Sigmoid colon (tissue), 7 donors: ENCODE data around the gene RAB3B. TPM values are rescaled to one million over a fixed set of nuclear protein-coding genes. Genes with fewer than 3 reads are reported as not detected.

ENCODE experiments used
- DNase-seq: peaks from one replicate; pipeline ENCODE4 v3.0.0-alpha.2; 2019
- H3K27ac ChIP-seq, 4 donors: fragments of 200-600 bp; sonication (generic); one replicate each; pipeline ENCODE4 v1.5.1; 2016 to 2019; ENCODE audit warnings: mild to moderate bottlenecking in 1 of 4
- H3K27me3 ChIP-seq, 3 donors: fragments of 200-600 bp; sonication (generic); one replicate each; pipeline ENCODE4 v1.5.1; 2019; ENCODE audit warnings: mild to moderate bottlenecking in 1 of 3
- H3K36me3 ChIP-seq, 4 donors: fragments of 200-600 bp; sonication (generic); one replicate each; pipeline ENCODE4 v1.5.1; 2016 to 2019
- H3K4me1 ChIP-seq, 4 donors: fragments of 200-600 bp; sonication (generic); one replicate each; pipeline ENCODE4 v1.5.1; 2017 to 2019
- H3K4me3 ChIP-seq, 4 donors: fragments of 200-600 bp; sonication (generic); one replicate each; pipeline ENCODE4 v1.5.1; 2017 to 2019; ENCODE audit warnings: mild to moderate bottlenecking in 2 of 4, moderate library complexity in 1 of 4
- H3K9me3 ChIP-seq, 4 donors: fragments of 200-600 bp in 3 of 4; sonication (generic) in 3 of 4; one replicate each; pipeline versions ENCODE4 v1.5.1 to v1.6.1; 2013 to 2019
- CTCF ChIP-seq, 4 experiments: fragments of 450-650 bp in 3 of 4; fragments of 200-600 bp in 1 of 4; IDR thresholded peaks; one replicate each; pipeline ENCODE4 v1.5.1; 2016 to 2019; ENCODE audit warnings: antibody characterized with exemption in 4 of 4, mild to moderate bottlenecking in 3 of 4, moderate library complexity in 2 of 4
- EP300 ChIP-seq, 4 donors: sonication (generic); formaldehyde crosslinking; IDR thresholded peaks; one replicate each; pipeline ENCODE4 v1.6.1; 2017; ENCODE audit warnings: antibody characterized with exemption in 4 of 4
- POLR2A ChIP-seq, 2 donors: fragments of 450-650 bp; IDR thresholded peaks; one replicate each; pipeline ENCODE4 v1.6.1; 2016; ENCODE audit warnings: antibody characterized with exemption in 2 of 2, mild to moderate bottlenecking in 2 of 2, moderate library complexity in 2 of 2
- POLR2AphosphoS5 ChIP-seq, 4 donors: sonication (generic); formaldehyde crosslinking; IDR thresholded peaks; one replicate each; pipeline ENCODE4 v1.6.1; 2017; ENCODE audit warnings: antibody characterized with exemption in 4 of 4
- WGBS, 2 donors: extraction: QIAGEN DNeasy Blood & Tissue Kit; methylation state at CpG; one replicate each; pipeline ENCODE4 v1.1.7; 2013; 5-methylcytosine and 5-hydroxymethylcytosine counted together
- intact Hi-C: fragments of 100-400 bp; cut with DNase I; formaldehyde crosslinking; loops from one replicate; pipeline ENCODE4 v1.15.1; 2023
- polyA plus RNA-seq, 3 donors: library from polyadenylated mRNA; stranded (reverse); fragments of 200-250 nt; gene quantifications; one replicate each; pipeline ENCODE4 v1.2.3, GENCODE V29; 2013
- total RNA-seq, 4 donors: library from RNA; depleted of rRNA; stranded (reverse); fragments of >200 nt; gene quantifications; one replicate each; pipeline ENCODE4 v1.1.0, GENCODE V29; 2016
- donor health status: healthy with polysubstance abuse.
- donor health status: Bipolar disorder and iron deficiency.
- donor health status: healthy.

Gene RAB3B
- total and polyA plus RNA-seq, 7 donors: 1.5 to 4.3 (median 3.1) TPM

DNA sequence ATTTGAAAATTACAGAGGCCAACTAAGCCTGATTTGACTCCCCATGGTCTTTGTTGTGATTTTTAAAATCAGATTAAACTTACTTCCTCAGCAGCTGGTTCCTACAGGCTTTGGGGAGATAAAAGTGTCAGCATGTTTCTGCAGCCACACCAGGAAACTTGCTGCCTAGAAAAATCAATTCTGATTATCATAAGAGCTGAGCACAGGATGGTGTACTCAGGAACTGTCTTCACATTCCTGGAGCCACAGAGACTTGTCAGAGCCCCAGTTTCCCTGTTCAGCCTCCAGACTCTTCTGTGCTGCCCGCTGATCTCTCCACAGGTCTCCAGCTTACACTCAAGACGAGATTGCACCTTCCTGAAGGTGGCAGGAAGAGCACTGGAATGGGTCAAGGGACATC lies 23.9 kb downstream of the RAB3B start:
- WGBS, 2 donors: 81 to 91% methylated on average over 2 of the region's 2 CpGs
- DNase-seq: no peak
- Histone ChIP-seq H3K9me3 (no peaks in the 10 kb centered on the region), H3K4me3 (no peak overlapping the region), H3K27me3 (peaks cover 0 to 8% (median 0%) of the 10 kb centered on the region in 3 donors), H3K4me1 (no peaks in the 10 kb centered on the region), H3K36me3 (no peaks in the 10 kb centered on the region), H3K27ac (no peak overlapping the region)
- intact Hi-C loops: no loop called here
- TF ChIP-seq CTCF (IDR thresholded peaks at IDR 0.05): no peak
- TF ChIP-seq EP300 (IDR thresholded peaks at IDR 0.05): no peak
- TF ChIP-seq POLR2A (IDR thresholded peaks at IDR 0.05): no peak
- no peak for TF ChIP-seq POLR2AphosphoS5 (IDR thresholded peaks at IDR 0.05)

- no peaks in the 10 kb centered on the region for H3K4me1 ChIP-seq
- 90 to 91% methylated on average over 4 of the region's 4 CpGs for WGBS, 2 donors
- DNase-seq: no peak
- H3K27ac ChIP-seq: no peak overlapping the region
- TF ChIP-seq POLR2AphosphoS5 (IDR thresholded peaks at IDR 0.05): no peak
- no peak for TF ChIP-seq CTCF (IDR thresholded peaks at IDR 0.05)
- TF ChIP-seq EP300 (IDR thresholded peaks at IDR 0.05): no peak
- TF ChIP-seq POLR2A (IDR thresholded peaks at IDR 0.05): no peak
- peaks cover 0 to 8% (median 5%) of the 10 kb centered on the region in 3 donors for H3K27me3 ChIP-seq
- H3K4me3 ChIP-seq: no peak overlapping the region
- H3K9me3 ChIP-seq: no peaks in the 10 kb centered on the region
- H3K36me3 ChIP-seq: no peaks in the 10 kb centered on the region
- intact Hi-C loops: no loop called here
Observed at GRCh38 chr1:51964309-51964696, 26.2 kb downstream of the RAB3B start.

GRCh38 chr1:51963592-51964308 lies 26.8 kb downstream of the RAB3B start:
- WGBS, 2 donors: 55 to 68% methylated on average over 4 of the region's 4 CpGs
- H3K4me1 ChIP-seq: no peaks in the 10 kb centered on the region
- no peaks in the 10 kb centered on the region for H3K36me3 ChIP-seq
- no peaks in the 10 kb centered on the region for H3K9me3 ChIP-seq
- H3K4me3 ChIP-seq: no peak overlapping the region
- H3K27ac ChIP-seq: no peak overlapping the region
- intact Hi-C loops: no loop called here
- DNase-seq: no peak
- TF ChIP-seq EP300 (IDR thresholded peaks at IDR 0.05): no peak
- TF ChIP-seq POLR2AphosphoS5 (IDR thresholded peaks at IDR 0.05): no peak
- no peak for TF ChIP-seq POLR2A (IDR thresholded peaks at IDR 0.05)
- no peak for TF ChIP-seq CTCF (IDR thresholded peaks at IDR 0.05)
- H3K27me3 ChIP-seq: peaks cover 0 to 8% (median 5%) of the 10 kb centered on the region in 3 donors

DNA sequence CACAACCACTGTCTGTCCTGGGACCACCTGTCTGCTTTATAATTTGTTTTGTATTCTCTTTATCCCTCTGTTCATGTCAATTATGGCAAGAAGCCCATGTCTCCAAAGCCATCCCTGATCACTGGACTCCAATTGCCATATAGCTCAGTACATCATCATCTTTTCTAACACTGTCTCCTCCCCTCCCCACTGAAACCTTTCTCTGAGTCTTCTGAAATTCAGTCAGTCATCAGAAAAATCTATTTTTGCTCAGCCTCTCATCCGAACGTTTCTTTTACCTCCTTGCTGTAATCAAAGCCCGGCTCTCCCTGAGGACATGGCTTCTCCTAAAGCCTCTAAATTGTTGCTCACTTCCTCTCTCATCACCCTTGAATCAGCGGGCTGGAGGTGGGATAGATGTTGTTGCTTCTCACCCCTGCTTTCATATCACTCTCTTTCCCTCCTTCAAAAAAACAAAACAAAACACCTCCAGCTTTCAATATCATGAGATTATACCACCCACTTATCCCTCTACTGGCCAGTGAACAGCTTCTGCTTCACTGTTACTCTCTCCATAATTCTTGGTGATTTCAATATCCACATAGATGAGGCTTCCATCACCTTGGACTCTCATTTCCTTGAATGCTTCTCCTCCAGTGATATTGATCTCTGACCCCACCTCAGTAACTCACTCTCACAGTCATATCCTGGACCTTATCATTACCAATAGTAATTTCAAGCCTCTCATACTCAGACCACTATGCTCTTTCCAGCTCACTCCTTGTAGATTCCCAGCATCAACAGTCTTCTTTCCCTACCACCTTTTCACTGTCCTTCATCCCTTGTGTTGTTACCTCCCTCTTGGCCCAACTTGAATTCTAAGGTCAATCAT lies 27.8 kb downstream of the RAB3B start:
- TF ChIP-seq POLR2AphosphoS5 (IDR thresholded peaks at IDR 0.05): no peak
- no peak for TF ChIP-seq POLR2A (IDR thresholded peaks at IDR 0.05)
- no peak for TF ChIP-seq EP300 (IDR thresholded peaks at IDR 0.05)
- WGBS, 2 donors: 74 to 78% methylated on average over 4 of the region's 4 CpGs
- Histone ChIP-seq H3K4me3 (no peak overlapping the region), H3K27me3 (peaks cover 0 to 8% (median 5%) of the 10 kb centered on the region in 3 donors), H3K27ac (no peak overlapping the region), H3K36me3 (no peaks in the 10 kb centered on the region), H3K4me1 (no peaks in the 10 kb centered on the region), H3K9me3 (no peaks in the 10 kb centered on the region)
- no peak for DNase-seq
- intact Hi-C loops: no loop called here

DNA sequence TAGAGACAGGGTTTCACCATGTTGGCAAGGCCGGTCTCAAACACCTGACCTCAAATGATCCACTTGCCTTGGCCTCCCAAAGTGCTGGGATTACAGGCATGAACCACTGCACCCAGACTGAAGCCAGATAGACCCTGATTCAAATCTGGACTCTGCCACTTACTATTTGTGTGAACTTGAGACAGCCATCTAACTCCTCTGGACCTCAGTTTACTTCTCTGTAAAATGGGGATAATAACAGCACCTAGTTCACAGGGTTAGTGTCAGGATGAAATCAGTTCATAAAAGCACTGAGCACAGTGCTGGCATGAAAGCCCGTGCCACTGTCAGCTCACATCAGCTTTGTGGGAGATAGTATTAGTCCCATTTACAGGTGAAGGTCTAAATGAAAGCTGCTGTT lies 28.5 kb downstream of the RAB3B start:
- Histone ChIP-seq H3K9me3 (no peaks in the 10 kb centered on the region), H3K4me3 (no peak overlapping the region), H3K27ac (no peak overlapping the region), H3K4me1 (no peaks in the 10 kb centered on the region), H3K27me3 (peaks cover 0 to 8% (median 5%) of the 10 kb centered on the region in 3 donors), H3K36me3 (no peaks in the 10 kb centered on the region)
- intact Hi-C loops: no loop called here
- TF ChIP-seq POLR2A (IDR thresholded peaks at IDR 0.05): no peak
- no peak for TF ChIP-seq EP300 (IDR thresholded peaks at IDR 0.05)
- TF ChIP-seq CTCF (IDR thresholded peaks at IDR 0.05): no peak
- no peak for TF ChIP-seq POLR2AphosphoS5 (IDR thresholded peaks at IDR 0.05)
- 88 to 91% methylated on average over 2 of the region's 2 CpGs for WGBS, 2 donors
- DNase-seq: no peak
